Measurements from ENCODE around the gene HGFAC.

- TF ChIP-seq CTCF (IDR thresholded peaks at IDR 0.05), result peak; percentile 96 to 100 (median 98)
- no peak for TF ChIP-seq POLR2A (IDR thresholded peaks at IDR 0.05)
Observed at GRCh38 chr4:3480528-3481112, 38.9 kb downstream of the HGFAC start.

Data from esophagus squamous epithelium (tissue), 4 donors.